ENCODE results near the gene PON3. TPM values are rescaled to one million over a fixed set of nuclear protein-coding genes. Genes with fewer than 3 reads are reported as not detected.

Gene PON3
- total RNA-seq, 1 donor from 2014 or later, result not detected

- Histone ChIP-seq H3K27ac (no peak overlapping the region), H3K4me1 (peaks cover 15% of the 10 kb centered on the region), H3K27me3 (no peaks in the 10 kb centered on the region), H3K36me3 (no peaks in the 10 kb centered on the region), H3K4me2 (no peak overlapping the region), H3K79me2 (ENCODE audit: low read depth) (peaks cover 62% of the 10 kb centered on the region), H3F3A (ENCODE audit: low read depth) (peaks cover 9% of the 10 kb centered on the region), H3K4me3 (no peak overlapping the region), H3K9ac (no peak overlapping the region), H4K20me1 (ENCODE audit: low read depth) (peaks cover 11% of the 10 kb centered on the region), H3K9me3 (ENCODE audit: low read depth) (no peaks in the 10 kb centered on the region), H2AFZ (replicated peaks) (no peak overlapping the region)
- DNase-seq (ENCODE audit: low spot score), result no peak
- Mint-ChIP-seq H3K27me3 (ENCODE audit: insufficient read depth, low read depth) (no peaks in the 10 kb centered on the region), H3K4me1 (peaks cover 45% of the 10 kb centered on the region), H3K27ac (peak overlapping the region; percentile 80), H3K9me3 (no peaks in the 10 kb centered on the region), H3K4me3 (peak overlapping the region; percentile 17), H3K36me3 (peaks cover 29% of the 10 kb centered on the region)
- TF ChIP-seq CTCF (IDR thresholded peaks at IDR 0.05) (no peak), EZH2 (IDR thresholded peaks at IDR 0.05) (no peak), EZH2phosphoT487 (IDR thresholded peaks at IDR 0.05) (no peak)
Observed at GRCh38 chr7:95432606-95433005, 36.4 kb upstream of the PON3 start.

GRCh38 chr7:95430864-95431263 lies 34.7 kb upstream of the PON3 start:
- peaks cover 28% of the 10 kb centered on the region for H3K4me1 ChIP-seq
- peaks cover 80% of the 10 kb centered on the region for H3K79me2 ChIP-seq (ENCODE audit: low read depth)
- Mint-ChIP-seq H3K4me1 (peaks cover 43% of the 10 kb centered on the region), H3K27me3 (ENCODE audit: insufficient read depth, low read depth) (no peaks in the 10 kb centered on the region), H3K36me3 (peaks cover 42% of the 10 kb centered on the region), H3K9me3 (no peaks in the 10 kb centered on the region), H3K4me3 (no peak overlapping the region), H3K27ac (no peak overlapping the region)
- H3K27ac ChIP-seq, result no peak overlapping the region
- H4K20me1 ChIP-seq (ENCODE audit: low read depth), result peaks cover 25% of the 10 kb centered on the region
- DNase-seq (ENCODE audit: low spot score), result no peak
- H3K4me3 ChIP-seq, result no peak overlapping the region
- H3K9ac ChIP-seq, result no peak overlapping the region
- H2AFZ ChIP-seq (replicated peaks), result no peak overlapping the region
- no peaks in the 10 kb centered on the region for H3K27me3 ChIP-seq
- H3K9me3 ChIP-seq (ENCODE audit: low read depth), result no peaks in the 10 kb centered on the region
- no peak overlapping the region for H3K4me2 ChIP-seq
- H3F3A ChIP-seq (ENCODE audit: low read depth), result peaks cover 9% of the 10 kb centered on the region
- no peaks in the 10 kb centered on the region for H3K36me3 ChIP-seq
- TF ChIP-seq EZH2phosphoT487 (IDR thresholded peaks at IDR 0.05) (no peak), EZH2 (IDR thresholded peaks at IDR 0.05) (no peak), CTCF (IDR thresholded peaks at IDR 0.05) (no peak)

GRCh38 chr7:95429241-95429990 lies 33.2 kb upstream of the PON3 start:
- Histone ChIP-seq H3K36me3 (no peaks in the 10 kb centered on the region), H4K20me1 (ENCODE audit: low read depth) (peaks cover 25% of the 10 kb centered on the region), H3K9me3 (ENCODE audit: low read depth) (no peaks in the 10 kb centered on the region), H3K79me2 (ENCODE audit: low read depth) (peaks cover 91% of the 10 kb centered on the region), H3K9ac (no peak overlapping the region), H3K27me3 (no peaks in the 10 kb centered on the region), H3K4me3 (no peak overlapping the region), H3F3A (ENCODE audit: low read depth) (peaks cover 9% of the 10 kb centered on the region), H3K27ac (no peak overlapping the region), H3K4me1 (peaks cover 28% of the 10 kb centered on the region), H3K4me2 (no peak overlapping the region), H2AFZ (replicated peaks) (no peak overlapping the region)
- Mint-ChIP-seq H3K4me1 (peaks cover 34% of the 10 kb centered on the region), H3K27ac (no peak overlapping the region), H3K27me3 (ENCODE audit: insufficient read depth, low read depth) (peaks cover 4% of the 10 kb centered on the region), H3K9me3 (no peaks in the 10 kb centered on the region), H3K4me3 (no peak overlapping the region), H3K36me3 (peaks cover 53% of the 10 kb centered on the region)
- TF ChIP-seq CTCF (IDR thresholded peaks at IDR 0.05) (no peak), EZH2 (IDR thresholded peaks at IDR 0.05) (no peak), EZH2phosphoT487 (IDR thresholded peaks at IDR 0.05) (no peak)
- DNase-seq (ENCODE audit: low spot score), result no peak

Data from neural progenitor cell (in vitro differentiated cells).